HG02938 (cell line): ENCODE results near the gene ADAMTS2.

Source experiments
- ATAC-seq: cut with Tn5 transposase; IDR thresholded peaks from one replicate; pipeline ENCODE4 v1.9.1; 2021; ENCODE audit warnings: mild to moderate bottlenecking, moderate library complexity; ENCODE audit not compliant: unreplicated experiment

The ADAMTS2 gene

GRCh38 chr5:179131321-179131835, 213.9 kb downstream of the ADAMTS2 start:
- no peak for ATAC-seq

DNA sequence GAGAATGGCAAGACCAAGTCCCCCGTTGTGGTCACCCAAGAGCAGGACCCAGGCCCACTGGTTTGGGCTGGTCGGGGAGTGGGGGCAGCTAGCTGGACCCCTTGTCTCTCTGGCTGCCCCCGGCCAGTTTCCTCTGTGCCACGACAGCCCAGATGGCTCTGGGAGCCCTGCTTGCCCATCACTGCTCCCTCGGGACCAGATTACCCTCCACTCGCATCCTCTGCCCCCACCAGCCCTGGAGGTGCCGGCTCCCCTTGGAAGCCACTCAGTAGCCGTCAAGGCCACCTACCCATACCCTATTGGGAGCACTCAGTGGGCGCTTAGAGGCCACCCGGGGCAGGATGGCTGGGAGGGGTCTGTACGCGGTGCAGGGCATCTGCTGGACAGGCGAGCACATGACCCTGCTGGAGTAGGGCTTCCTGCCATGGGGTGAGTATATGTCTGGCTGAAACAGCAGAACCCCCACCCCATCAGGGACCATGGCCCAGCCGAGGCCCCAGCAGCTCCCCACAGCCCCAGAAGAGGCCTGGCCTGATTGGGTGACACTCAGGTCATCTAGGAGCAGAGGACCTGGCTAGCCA, 215.1 kb downstream of the ADAMTS2 start:
- no peak for ATAC-seq

DNA sequence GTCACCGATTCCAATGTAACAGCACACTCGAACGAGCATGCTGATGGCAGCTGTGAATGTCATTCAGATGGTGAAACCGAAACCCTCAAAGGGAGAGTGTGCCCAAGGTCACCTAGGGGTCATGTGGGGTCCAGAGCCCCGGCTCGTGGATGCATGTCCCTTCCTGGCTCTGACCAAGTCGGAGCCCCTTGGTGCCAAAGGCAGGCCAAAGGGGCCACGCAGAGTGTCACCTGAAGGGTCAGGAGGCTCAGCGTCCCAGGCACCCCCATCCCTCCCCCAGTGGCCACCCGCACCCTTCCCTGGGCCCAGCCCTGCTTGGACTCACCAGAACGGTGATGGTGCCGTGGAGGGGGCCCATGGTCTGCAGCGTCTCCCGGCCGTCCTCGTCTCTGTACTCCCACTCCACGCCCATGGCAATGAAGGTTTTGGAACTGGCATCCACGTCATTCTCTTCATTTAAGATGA, 215.6 kb downstream of the ADAMTS2 start:
- ATAC-seq = no peak

DNA sequence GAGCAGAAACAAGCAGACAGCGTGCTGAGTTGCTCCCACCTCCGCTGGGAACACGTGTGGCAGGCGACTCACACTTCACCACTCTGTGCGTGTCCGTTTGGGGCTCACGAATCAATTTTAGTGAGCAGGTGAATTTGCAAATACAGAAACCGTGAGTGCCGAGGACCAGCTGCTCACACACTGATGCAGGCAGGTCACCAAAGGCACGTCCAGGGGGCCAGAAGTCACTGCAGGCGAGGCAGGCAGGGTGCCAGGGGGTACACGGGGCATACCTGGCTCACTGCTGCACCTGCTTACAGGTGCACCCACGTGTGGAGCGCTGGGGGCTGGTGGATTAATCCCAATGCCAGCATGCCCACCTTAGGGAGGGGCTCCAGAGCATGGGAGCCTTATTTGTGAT, 216.3 kb downstream of the ADAMTS2 start:
- no peak for ATAC-seq

DNA sequence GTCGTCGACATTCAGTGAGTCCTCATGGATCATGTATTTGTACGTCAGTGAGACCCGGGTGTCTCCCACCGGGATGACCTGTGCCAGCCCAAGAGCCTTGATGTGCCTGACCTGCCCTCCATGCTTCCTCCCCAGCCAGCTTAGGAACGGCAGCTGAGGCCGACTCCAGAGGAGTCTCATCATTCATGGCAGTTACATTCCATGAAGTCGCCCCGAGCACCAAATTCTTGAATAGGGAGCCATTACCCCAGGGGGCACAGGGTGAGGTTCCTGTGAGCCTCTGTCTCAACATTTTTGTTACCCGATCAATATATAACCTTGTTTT, 217.3 kb downstream of the ADAMTS2 start:
- ATAC-seq = no peak

DNA sequence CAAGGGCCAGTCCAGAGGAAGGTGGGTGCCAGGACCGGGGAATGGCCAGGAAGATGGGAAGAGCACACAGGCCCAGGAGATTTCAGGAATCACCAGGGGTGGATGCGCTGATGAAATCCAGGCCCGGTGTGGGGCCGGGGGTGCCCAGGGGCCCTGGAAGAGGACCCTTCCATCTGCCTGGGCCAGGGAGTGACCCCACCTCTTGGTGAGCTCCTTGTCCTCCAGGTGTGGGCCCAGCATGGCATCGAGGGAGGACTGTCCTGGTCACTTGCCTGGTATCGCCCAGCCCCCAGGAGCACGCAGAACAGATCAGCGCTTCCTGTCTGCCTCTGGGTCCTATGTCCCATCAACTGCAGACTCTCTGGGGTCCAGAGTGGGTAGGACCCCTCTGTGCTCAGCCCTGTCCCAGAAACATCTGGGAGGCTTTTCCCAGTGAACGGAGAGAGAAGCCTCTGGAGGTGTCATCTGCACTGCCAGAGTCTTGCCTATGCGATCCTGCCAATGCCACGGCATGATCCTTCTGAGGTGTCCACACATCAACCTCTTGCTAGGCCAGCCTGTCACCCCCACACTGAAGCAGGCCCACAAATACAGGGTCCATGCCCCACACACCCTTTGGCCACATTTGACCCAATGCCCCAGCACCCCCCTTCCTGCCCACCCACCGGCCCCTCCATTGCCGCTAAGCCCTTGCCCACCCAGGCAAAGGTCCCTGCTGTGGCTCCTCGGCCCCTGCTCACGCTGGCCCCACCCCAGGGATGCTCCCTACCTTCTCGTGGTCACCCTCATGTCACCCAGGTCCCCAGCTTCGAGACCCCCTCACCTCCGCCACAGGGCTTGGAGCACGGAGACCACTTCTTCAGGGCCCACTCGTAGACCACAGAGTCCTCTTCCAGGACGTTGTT, 217.9 kb downstream of the ADAMTS2 start:
- no peak for ATAC-seq

GRCh38 chr5:179126506-179126991, 218.7 kb downstream of the ADAMTS2 start:
- ATAC-seq = no peak

- ATAC-seq = no peak
These were observed 219.3 kb downstream of the ADAMTS2 start for GRCh38 chr5:179125789-179126505.

DNA sequence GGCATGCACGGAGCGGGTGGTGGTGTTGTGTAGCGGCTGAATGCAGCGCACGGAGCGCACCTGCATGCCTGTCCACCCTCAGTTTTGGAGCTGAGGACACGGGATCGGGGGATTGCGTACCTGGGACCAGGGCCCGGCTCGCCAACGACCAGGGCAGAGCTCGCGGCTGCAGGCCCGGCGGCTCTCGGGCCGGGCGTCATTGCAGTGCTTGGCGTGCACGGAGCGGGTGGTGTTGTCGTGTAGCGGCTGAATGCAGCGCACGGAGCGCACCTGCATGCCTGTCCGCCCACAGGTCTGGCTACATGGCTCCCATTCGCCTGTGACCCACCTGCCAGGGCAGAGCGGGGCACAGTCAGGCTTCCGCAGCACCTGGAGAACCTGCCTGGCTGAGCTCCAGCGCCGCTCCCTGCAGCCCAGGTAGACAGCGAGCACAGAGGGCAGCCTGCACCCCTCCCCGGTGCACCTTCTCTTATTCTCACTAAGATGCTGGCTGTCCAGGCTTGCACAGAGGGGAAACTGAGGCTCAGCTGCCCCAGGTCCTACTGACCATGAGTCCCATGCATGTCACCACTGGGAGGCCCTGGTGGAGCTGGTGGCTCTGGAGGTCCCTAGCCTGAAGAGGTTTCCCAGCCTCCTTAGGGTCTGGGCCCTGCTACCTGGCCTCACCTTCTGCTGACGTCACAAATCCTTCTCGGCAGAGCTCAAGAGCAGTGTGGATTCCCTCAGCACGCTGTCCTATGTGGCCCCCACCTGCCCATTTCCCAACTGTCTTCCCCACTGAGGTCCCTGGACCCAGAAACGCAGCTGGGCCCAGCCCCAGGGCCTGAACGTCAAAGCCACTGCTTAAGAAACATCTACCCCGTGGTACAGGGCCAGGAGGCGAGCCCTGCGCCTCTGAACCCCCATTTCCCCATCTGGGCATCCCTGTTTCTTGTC, 220.1 kb downstream of the ADAMTS2 start:
- no peak for ATAC-seq

- ATAC-seq = no peak
These were observed 220.9 kb downstream of the ADAMTS2 start for GRCh38 chr5:179124273-179124852.

DNA sequence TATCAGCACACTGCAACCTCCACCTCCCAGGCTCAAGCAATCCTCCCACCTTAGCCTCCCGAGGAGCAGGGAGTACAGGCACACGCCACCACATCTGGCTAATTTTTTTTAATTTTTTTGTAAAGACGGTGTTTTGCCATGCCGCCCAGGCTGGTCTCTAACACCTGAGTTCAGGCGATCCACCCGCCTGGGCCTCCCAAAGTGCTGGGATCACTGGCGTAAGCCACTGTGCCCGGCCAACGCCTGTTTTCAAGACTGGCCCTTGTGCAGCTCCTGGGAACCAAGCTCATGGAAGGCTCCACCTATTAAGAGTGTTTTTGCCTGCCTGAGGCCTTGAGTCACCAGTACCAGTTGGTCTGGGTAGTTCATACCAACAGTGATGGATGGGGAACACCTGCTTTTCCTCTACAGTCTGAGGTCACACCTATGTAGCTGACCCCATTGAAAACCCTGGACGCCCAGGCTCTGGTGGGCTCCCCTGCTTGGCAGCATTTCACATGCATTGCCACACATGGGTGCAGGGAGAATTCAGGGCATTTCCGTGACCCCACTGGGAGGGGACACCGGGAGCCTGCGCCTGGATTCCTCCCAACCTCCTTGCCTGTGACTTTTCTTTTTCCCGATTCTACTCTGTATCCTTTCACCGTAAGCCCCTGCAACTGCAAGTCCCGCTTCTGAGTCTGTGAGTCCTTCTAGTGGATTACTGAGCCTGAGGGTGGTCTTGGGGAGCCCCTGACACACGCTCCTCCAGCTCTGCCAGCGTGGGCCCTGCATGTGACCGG, 221.6 kb downstream of the ADAMTS2 start:
- no peak for ATAC-seq

GRCh38 chr5:179123109-179123426, 222.2 kb downstream of the ADAMTS2 start:
- no peak for ATAC-seq

DNA sequence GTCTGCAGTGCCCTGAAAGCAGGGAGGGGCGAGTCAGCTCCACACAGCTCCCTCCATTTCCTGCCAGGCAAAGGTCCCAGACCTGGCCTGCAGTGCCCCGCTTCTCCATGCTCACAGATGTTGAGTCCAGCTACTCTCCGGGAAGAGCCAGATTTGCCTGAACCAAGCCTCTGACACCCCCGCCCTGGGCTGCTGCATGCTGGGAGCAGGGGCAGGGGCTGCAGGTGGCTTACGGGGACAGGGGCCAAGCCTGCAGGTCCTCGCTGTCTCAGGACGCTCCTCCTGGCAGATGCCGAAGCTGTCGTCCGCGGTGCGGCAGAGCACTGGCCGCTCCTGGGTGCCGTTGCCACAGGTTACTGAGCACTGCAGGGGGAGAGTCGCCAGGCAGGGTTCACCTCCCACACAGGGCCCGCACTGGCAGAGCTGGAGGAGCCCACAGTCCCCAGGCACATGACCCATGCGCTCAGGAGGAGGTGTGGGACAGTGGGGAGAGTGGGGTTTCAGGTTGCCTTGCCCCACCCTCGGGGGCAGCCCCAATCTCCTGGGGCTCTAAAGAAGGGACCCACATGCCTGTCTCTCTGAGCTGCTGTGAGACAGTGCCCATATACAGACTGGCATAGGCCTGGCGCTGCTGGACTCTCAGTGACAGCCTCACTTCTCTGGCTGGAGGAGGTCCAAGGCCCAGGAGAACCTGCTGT, 222.7 kb downstream of the ADAMTS2 start:
- no peak for ATAC-seq

- no peak for ATAC-seq
These were observed 223.6 kb downstream of the ADAMTS2 start for GRCh38 chr5:179121667-179122111.

GRCh38 chr5:179120951-179121666, 224.2 kb downstream of the ADAMTS2 start:
- ATAC-seq = no peak

DNA sequence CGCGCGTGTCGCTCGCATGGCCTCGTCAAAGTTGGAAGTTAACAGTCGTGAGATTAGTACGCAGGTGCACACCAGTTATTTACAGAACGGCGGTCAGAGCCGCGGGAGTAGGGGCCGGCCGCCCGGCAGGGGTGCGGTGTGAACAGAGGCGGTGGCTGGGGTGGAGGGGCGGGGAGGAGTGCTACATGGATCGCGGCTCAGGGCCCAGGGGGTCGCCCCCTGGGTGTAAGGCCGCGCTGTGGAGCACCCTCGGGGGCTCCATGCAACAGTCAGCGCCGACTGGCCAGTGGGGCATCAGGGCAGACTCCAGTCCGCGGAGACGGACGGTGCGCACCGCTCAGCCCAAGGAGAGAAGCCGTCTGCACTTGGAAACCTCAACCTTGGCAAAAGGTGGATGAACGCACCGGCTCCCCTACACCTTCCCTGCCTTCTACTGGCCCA, 224.8 kb downstream of the ADAMTS2 start:
- ATAC-seq = no peak

GRCh38 chr5:179119415-179120170, 225.7 kb downstream of the ADAMTS2 start:
- no peak for ATAC-seq
